HepG2 (cell line): Measurements from ENCODE around the gene UQCRC1. TPM values are rescaled to one million over a fixed set of nuclear protein-coding genes. Genes with fewer than 3 reads are reported as not detected.

ENCODE experiments used
- ARNT ChIP-seq: fragments of 450-650 bp; IDR thresholded peaks from 2 replicates; pipeline ENCODE4 v1.6.1; 2017
- E2F2 ChIP-seq: sonication (generic); formaldehyde crosslinking; IDR thresholded peaks from 2 replicates; pipeline ENCODE4 v1.4.0; 2020; ENCODE audit warnings: missing genetic modification reagents, borderline replicate concordance
- EHMT2 ChIP-seq: fragments of 200-600 bp; sonication (generic); IDR thresholded peaks from 2 replicates; pipeline ENCODE4 v1.7.0; 2017; ENCODE audit warnings: antibody characterized with exemption, low read depth, low read length, borderline replicate concordance
- ETV5 ChIP-seq: IDR thresholded peaks from 2 replicates; pipeline ENCODE4 v1.6.1; 2018; ENCODE audit warnings: missing biosample characterization, missing genetic modification reagents, inconsistent platforms, borderline replicate concordance
- HDAC6 ChIP-seq: fragments of 200-600 bp; sonication (generic); IDR thresholded peaks from 2 replicates; pipeline ENCODE4 v1.7.0; 2017; ENCODE audit warnings: mild to moderate bottlenecking, antibody characterized with exemption, low read length, low read depth
- MYC ChIP-seq: sonication (generic); formaldehyde crosslinking; IDR thresholded peaks from 2 replicates; pipeline ENCODE4 v1.9.0; 2021; ENCODE audit warnings: missing genetic modification reagents, borderline replicate concordance
- PHF20 ChIP-seq: sonication (generic); formaldehyde crosslinking; IDR thresholded peaks from 2 replicates; pipeline ENCODE4 v1.5.0; 2020; ENCODE audit warnings: mild to moderate bottlenecking, missing genetic modification reagents
- SMYD3 ChIP-seq: sonication (generic); formaldehyde crosslinking; IDR thresholded peaks from 2 replicates; pipeline ENCODE4 v1.8.1; 2023; ENCODE audit warnings: mild to moderate bottlenecking, missing genetic modification reagents
- SP1 ChIP-seq, 2 experiments: fragments of 450-650 bp in 1 of 2; sonication (generic) in 1 of 2; formaldehyde crosslinking in 1 of 2; IDR thresholded peaks; 2 replicates each; pipeline versions ENCODE4 v1.4.0 to v1.6.1; 2016 to 2020; ENCODE audit warnings: missing genetic modification reagents in 1 of 2
- TSC22D2 ChIP-seq: sonication (generic); formaldehyde crosslinking; IDR thresholded peaks from 2 replicates; pipeline ENCODE4 v1.5.1; 2020; ENCODE audit warnings: missing genetic modification reagents, mild to moderate bottlenecking, borderline replicate concordance
- YY1 ChIP-seq: IDR thresholded peaks from 2 replicates; pipeline ENCODE4 v1.6.1; 2011; ENCODE audit warnings: low read length, low read depth, moderate library complexity, mild to moderate bottlenecking; ENCODE audit not compliant: insufficient read depth, insufficient replicate concordance
- ZMYM2 ChIP-seq: sonication (generic); formaldehyde crosslinking; IDR thresholded peaks from 2 replicates; pipeline ENCODE4 v1.8.0; 2022; ENCODE audit warnings: mild to moderate bottlenecking, missing genetic modification reagents
- ZNF687 ChIP-seq: sonication (generic); formaldehyde crosslinking; IDR thresholded peaks from 2 replicates; pipeline ENCODE4 v1.5.1; 2020; ENCODE audit warnings: mild to moderate bottlenecking, missing genetic modification reagents, moderate library complexity
- ZNF883 ChIP-seq: sonication (generic); formaldehyde crosslinking; IDR thresholded peaks from 2 replicates; pipeline ENCODE4 v1.5.1; 2020; ENCODE audit warnings: mild to moderate bottlenecking, missing genetic modification reagents; ENCODE audit errors: not compliant biosample characterization
- ZSCAN20 ChIP-seq: sonication (generic); formaldehyde crosslinking; IDR thresholded peaks from 2 replicates; pipeline ENCODE4 v1.4.0; 2020; ENCODE audit warnings: missing genetic modification reagents, mild to moderate bottlenecking, borderline replicate concordance
- ZSCAN5A ChIP-seq: sonication (generic); formaldehyde crosslinking; IDR thresholded peaks from 2 replicates; pipeline ENCODE4 v1.8.0; 2022; ENCODE audit warnings: mild to moderate bottlenecking, missing genetic modification reagents, borderline replicate concordance
- polyA plus RNA-seq, 8 experiments: library from polyadenylated mRNA; depleted of rRNA in 3 of 8; stranded (reverse) in 7 of 8; unstranded in 1 of 8; fragments of >200 nt; fragmentation: Illumina TruSeq in 4 of 8; extraction: Trizol in 4 of 8; gene quantifications; 2 replicates each; pipeline versions ENCODE4 v1.2.1 to v1.2.3, GENCODE V29; 2011 to 2016; ENCODE audit warnings: low read depth in 4 of 8, missing spikeins in 1 of 8, mixed read lengths in 1 of 8; ENCODE audit not compliant: insufficient read depth in 1 of 8
- total RNA-seq, 5 experiments: library from RNA; depleted of rRNA; stranded (reverse); fragments of >200 nt; fragmentation: Illumina TruSeq; extraction: Trizol; gene quantifications; 2 replicates each; pipeline ENCODE4 v1.2.3, GENCODE V29; 2016; ENCODE audit warnings: low read depth in 1 of 5
- TF ChIP-seq, protein P1 (sequence below): sonication (generic); formaldehyde crosslinking; IDR thresholded peaks from 2 replicates; pipeline ENCODE4 v1.4.0; 2020; ENCODE audit warnings: missing genetic modification reagents, borderline replicate concordance

The UQCRC1 gene
- total and polyA plus RNA-seq, 2 of the 13 experiments (the other 11 are each of a cell fraction or from before 2014, with no cell fraction given): 316 to 680 TPM

GRCh38 chr3:48656061-48656840 lies 46.8 kb upstream of the UQCRC1 start (continued):
- no peak; the same call in 1 of the 2 replicates for TF ChIP-seq MYC (CRISPR knock-in tag)
- TF ChIP-seq HDAC6: no peak
- TF ChIP-seq, protein P1, sequence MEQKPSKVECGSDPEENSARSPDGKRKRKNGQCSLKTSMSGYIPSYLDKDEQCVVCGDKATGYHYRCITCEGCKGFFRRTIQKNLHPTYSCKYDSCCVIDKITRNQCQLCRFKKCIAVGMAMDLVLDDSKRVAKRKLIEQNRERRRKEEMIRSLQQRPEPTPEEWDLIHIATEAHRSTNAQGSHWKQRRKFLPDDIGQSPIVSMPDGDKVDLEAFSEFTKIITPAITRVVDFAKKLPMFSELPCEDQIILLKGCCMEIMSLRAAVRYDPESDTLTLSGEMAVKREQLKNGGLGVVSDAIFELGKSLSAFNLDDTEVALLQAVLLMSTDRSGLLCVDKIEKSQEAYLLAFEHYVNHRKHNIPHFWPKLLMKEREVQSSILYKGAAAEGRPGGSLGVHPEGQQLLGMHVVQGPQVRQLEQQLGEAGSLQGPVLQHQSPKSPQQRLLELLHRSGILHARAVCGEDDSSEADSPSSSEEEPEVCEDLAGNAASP (CRISPR knock-in tag): no peak
- TF ChIP-seq ZNF883 (CRISPR knock-in tag): peak; percentile 56
- TF ChIP-seq ZSCAN5A (CRISPR knock-in tag): no peak
- 0 out of 2 replicates have a peak, but pooled peaks have one; percentile 40 for TF ChIP-seq E2F2 (CRISPR knock-in tag)
- no peak for TF ChIP-seq SMYD3 (CRISPR knock-in tag)
- no peak for TF ChIP-seq ZMYM2 (CRISPR knock-in tag)
- no peak for TF ChIP-seq PHF20 (CRISPR knock-in tag)
- TF ChIP-seq YY1: peak; percentile 54
- no peak for TF ChIP-seq TSC22D2
- TF ChIP-seq ZNF687 (CRISPR knock-in tag): peak; percentile 82
- no peak for TF ChIP-seq EHMT2
- 0 out of 2 replicates have a peak, but pooled peaks have one; percentile 61 for TF ChIP-seq ZSCAN20 (CRISPR knock-in tag)
- no peak for TF ChIP-seq ARNT
- no peak for TF ChIP-seq SP1 (IDR thresholded peaks at IDR 0.05)
- TF ChIP-seq SP1 (CRISPR knock-in tag; IDR thresholded peaks at IDR 0.05): peak; percentile 70; the same call in 1 of the 2 replicates
- TF ChIP-seq ETV5 (CRISPR knock-in tag): peak; percentile 69; the same call in 1 of the 2 replicates
